ENCODE results near the gene SLC34A3.
"Not testable (repeated sequence)": the region's sequence is repeated elsewhere in the genome, so short reads cannot be mapped to it uniquely, and the experiment has no call there.

Gene SLC34A3

GRCh38 chr9:137236936-137237421 is 6.3 kb downstream of the SLC34A3 start:
- no peak for DNase-seq
- in situ Hi-C loops (cut with HindIII; ENCODE audit: low pct_ligation_motif_present, low pct_unique_long_range_greater_than_20kb, low sequenced_read_pairs), result no loop called here

- DNase-seq, result no peak
- in situ Hi-C loops (cut with HindIII; ENCODE audit: low pct_ligation_motif_present, low pct_unique_long_range_greater_than_20kb, low sequenced_read_pairs), result no loop called here
Measured at GRCh38 chr9:137237759-137238726, 7.3 kb downstream of the SLC34A3 start.

GRCh38 chr9:137239541-137240200 is 9.0 kb downstream of the SLC34A3 start:
- in situ Hi-C loops (cut with HindIII; ENCODE audit: low pct_ligation_motif_present, low pct_unique_long_range_greater_than_20kb, low sequenced_read_pairs); DNase-seq: not testable (repeated sequence)

- in situ Hi-C loops (cut with HindIII; ENCODE audit: low pct_ligation_motif_present, low pct_unique_long_range_greater_than_20kb, low sequenced_read_pairs), result no loop called here
- DNase-seq, result peak; percentile 64
Measured at GRCh38 chr9:137240318-137240840, 9.7 kb downstream of the SLC34A3 start.

- peak; percentile 98 for DNase-seq
- in situ Hi-C loops (cut with HindIII; ENCODE audit: low pct_ligation_motif_present, low pct_unique_long_range_greater_than_20kb, low sequenced_read_pairs), result no loop called here
Measured at GRCh38 chr9:137240841-137241489, 10.3 kb downstream of the SLC34A3 start, which contains the start of gene TUBB4B. Gene TUBB4B (plus strand): TSS chr9:137241287. CDS start chr9:137241361, 74 bp downstream.

DNA sequence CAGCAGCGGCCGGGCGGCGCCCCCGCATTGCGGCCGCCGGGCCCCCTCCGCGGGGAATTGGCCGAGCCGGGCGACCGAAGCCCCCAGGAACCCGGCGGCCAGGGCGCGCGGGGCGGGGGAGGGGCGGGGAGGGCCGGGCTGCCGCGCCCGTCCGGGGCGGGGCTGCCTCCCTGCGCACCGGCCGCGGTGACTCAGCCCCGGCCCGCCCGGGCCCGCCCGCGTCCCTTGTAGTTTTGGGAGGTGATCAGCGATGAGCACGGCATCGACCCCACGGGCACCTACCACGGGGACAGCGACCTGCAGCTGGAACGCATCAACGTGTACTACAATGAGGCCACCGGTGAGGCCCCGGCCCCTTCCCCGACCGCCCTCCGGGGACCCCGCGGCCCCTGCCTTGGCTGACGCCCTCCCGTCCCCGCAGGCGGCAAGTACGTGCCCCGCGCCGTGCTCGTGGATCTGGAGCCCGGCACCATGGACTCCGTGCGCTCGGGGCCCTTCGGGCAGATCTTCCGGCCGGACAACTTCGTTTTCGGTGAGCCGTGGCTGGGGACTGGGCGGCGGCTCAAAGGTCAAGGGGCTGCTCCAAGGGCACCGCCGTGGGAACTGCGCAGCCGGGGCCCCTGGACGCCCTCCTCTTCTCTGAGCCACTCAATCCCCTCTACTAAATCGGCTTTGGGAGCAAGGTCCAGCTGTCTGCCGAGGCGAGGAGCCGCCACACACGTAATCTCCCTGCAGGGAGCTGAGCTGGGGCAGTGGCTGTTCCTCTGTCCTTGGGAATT is 11.0 kb downstream of the SLC34A3 start:
- in situ Hi-C loops (cut with HindIII; ENCODE audit: low pct_ligation_motif_present, low pct_unique_long_range_greater_than_20kb, low sequenced_read_pairs), result no loop called here
- DNase-seq, result peak; percentile 50

DNA sequence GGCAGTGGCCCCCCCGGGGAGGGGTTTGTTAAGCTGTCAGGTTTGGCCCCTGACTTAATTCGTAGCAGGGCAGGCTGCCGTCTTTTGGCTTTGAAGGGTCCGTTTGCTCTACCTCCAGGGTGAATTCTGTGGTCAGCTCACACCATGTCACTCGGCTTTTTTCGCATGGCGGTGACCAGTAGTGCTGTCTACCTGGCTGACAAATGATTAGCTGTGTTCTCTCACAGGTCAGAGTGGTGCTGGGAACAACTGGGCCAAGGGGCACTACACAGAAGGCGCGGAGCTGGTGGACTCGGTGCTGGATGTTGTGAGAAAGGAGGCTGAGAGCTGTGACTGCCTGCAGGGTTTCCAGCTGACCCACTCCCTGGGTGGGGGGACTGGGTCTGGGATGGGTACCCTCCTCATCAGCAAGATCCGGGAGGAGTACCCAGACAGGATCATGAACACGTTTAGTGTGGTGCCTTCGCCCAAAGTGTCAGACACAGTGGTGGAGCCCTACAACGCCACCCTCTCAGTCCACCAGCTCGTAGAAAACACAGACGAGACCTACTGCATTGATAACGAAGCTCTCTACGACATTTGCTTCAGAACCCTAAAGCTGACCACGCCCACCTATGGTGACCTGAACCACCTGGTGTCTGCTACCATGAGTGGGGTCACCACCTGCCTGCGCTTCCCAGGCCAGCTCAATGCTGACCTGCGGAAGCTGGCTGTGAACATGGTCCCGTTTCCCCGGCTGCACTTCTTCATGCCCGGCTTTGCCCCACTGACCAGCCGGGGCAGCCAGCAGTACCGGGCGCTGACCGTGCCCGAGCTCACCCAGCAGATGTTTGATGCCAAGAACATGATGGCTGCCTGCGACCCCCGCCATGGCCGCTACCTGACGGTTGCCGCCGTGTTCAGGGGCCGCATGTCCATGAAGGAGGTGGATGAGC is 11.8 kb downstream of the SLC34A3 start:
- in situ Hi-C loops (cut with HindIII; ENCODE audit: low pct_ligation_motif_present, low pct_unique_long_range_greater_than_20kb, low sequenced_read_pairs), result no loop called here
- no peak for DNase-seq

DNA sequence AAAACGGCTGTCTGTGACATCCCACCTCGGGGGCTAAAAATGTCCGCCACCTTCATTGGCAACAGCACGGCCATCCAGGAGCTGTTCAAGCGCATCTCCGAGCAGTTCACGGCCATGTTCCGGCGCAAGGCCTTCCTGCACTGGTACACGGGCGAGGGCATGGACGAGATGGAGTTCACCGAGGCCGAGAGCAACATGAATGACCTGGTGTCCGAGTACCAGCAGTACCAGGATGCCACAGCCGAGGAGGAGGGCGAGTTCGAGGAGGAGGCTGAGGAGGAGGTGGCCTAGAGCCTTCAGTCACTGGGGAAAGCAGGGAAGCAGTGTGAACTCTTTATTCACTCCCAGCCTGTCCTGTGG is 12.5 kb downstream of the SLC34A3 start:
- in situ Hi-C loops (cut with HindIII; ENCODE audit: low pct_ligation_motif_present, low pct_unique_long_range_greater_than_20kb, low sequenced_read_pairs); DNase-seq: not testable (repeated sequence)

GRCh38 chr9:137243626-137244485 is 13.2 kb downstream of the SLC34A3 start:
- in situ Hi-C loops (cut with HindIII; ENCODE audit: low pct_ligation_motif_present, low pct_unique_long_range_greater_than_20kb, low sequenced_read_pairs), result no loop called here
- DNase-seq, result no peak

- no peak for DNase-seq
- in situ Hi-C loops (cut with HindIII; ENCODE audit: low pct_ligation_motif_present, low pct_unique_long_range_greater_than_20kb, low sequenced_read_pairs), result no loop called here
Measured at GRCh38 chr9:137244486-137245449, 14.1 kb downstream of the SLC34A3 start.

DNA sequence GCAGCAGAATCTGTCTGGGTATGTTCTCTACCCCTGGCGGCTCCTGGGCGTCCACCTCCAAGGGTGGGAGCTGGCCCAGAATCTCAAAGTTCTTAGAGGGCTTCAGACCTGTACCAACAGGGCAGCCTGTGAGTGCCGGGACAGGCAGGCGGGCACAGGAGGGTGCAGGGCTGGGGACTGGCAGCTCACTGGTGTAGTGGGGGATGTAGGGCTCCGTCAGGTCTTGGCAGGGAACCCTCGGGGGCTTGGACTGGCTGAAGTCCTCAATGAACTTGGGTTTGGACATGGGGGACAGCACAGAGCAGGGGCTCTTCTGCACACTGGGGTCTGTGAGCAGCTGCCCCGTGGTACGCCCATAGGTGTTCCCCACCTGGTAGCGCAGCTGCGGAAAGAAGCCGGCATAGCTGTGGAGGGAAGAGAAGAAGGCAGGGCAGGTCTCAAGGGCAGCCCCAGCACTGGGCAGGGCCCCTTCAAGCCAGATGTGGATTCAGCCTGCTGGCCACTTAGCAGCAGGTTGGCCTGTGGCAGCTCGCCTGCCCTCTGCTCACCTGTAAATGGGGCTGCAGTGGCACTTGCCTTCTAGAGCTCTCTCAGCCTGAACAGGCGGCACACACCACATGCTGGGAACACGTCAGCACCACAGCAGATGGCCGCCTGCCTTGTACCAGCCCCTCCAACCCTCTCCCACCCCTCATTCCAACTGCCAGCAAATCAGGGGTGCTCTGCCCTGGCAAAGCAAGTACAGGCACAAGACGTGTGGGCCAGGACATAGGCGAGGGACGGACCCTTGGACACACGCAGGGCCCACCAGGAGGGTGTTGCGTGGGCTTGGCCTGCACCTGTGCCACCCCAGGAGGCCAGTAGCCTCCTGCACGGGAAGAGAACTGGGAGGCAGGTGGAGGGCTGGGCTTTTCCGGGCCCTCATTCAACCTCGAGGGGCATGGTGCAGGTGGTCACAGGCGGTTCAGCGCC is 15.0 kb downstream of the SLC34A3 start:
- DNase-seq, result no peak

DNA sequence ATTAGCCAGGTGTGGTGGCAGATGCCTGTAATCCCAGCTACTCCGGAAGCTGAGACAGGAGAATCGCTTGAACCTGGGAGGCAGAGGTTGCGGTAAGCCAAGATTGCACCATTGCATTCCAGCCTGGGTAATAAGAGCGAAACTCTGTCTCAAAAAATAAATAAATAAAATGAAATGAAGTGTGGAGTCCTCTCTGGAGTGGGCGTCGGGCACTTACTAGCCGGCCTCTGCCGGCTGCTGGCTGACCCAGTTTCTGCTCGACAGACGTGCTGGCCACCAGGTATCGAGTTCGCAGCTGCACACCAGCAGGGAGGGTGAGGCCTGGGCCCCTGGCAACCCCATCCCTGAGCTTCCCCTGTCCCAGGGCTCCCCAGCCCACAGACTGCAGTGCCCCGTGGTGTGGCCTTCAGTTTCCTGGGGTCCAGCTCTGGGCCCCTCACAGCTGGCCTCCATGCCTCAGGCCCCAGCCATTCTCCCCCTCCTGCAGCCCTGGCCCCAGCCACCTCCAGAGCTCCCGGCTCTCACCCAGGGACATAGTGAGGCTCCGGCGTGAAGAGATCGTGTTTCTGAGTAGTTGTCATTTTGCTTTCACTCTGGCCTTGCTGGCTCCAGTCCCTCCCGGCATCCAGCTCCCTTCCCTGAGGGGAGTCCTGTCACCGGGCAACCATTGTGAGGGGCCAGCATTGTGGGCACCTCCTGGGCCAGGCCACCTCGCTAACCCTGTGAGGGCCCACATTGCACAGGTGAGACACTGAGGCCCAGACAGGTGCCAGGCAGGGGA is 16.6 kb downstream of the SLC34A3 start:
- no peak for DNase-seq
- in situ Hi-C loops (cut with HindIII; ENCODE audit: low pct_ligation_motif_present, low pct_unique_long_range_greater_than_20kb, low sequenced_read_pairs), result no loop called here

More for the DNA sequence above, 15.0 kb downstream of the SLC34A3 start:
- in situ Hi-C loops (cut with HindIII; ENCODE audit: low pct_ligation_motif_present, low pct_unique_long_range_greater_than_20kb, low sequenced_read_pairs), result no loop called here

DNA sequence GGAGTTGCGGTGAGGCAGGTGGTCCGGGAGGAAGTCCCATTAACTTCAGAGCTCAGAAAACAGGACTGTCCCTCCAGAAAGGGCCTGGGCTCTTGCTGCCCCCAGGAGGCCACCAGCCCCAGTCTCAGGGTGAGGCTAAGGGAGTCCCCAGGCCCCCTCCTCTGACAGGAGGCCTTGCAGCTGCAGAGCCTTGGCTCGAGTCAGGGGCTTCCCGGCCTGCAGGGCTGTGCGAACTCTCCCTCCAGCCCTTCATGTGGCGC is 17.1 kb downstream of the SLC34A3 start:
- in situ Hi-C loops (cut with HindIII; ENCODE audit: low pct_ligation_motif_present, low pct_unique_long_range_greater_than_20kb, low sequenced_read_pairs), result no loop called here
- DNase-seq, result no peak
